Measurements from ENCODE around the gene BCOR. TPM values are rescaled to one million over a fixed set of nuclear protein-coding genes. Genes with fewer than 3 reads are reported as not detected.

The BCOR gene
- total RNA-seq, 1 donor from 2014 or later: 24.3 TPM

DNA sequence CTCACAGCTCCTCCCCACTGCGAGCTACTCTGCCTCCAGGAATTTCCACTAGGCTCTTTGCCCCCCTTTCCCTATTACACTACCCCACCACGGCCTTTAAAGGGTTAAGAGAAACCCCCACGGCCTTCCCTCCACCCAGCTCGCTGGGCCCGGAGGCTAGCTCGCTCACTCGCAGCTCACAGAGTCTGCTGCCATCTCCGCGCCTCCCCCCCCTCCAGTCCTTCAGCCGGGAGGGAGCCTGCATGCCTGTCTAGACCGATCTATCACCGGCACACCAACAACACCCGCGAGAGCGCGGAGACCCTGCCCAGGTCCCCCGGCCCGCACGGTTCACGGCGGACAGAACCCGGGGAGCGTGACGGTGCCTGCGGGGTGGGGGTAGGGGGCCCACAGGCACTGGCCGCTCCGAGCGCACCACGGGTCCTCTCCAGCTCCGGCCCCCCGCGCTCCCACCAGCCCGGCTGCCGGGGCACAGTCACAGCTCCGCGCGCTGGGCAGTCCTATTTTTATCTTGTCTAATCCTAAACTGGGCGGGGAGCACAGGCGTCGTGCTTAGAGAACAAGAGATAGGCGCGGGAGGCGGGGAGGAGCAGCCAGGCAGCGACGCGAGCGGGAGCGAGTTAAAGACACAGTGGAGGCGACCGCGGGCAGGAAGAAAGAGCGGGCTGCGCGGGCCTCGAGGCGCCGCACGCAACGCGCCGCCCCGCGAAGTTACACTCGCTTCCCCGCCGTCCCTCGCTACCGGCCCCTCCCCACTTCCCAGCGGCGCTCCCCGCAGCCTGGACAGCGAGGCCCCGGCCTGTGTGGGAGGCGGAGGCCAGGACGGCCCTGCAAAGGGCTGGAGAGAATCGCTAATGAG lies 3.5 kb downstream of the BCOR start:
- TF ChIP-seq, protein P1, sequence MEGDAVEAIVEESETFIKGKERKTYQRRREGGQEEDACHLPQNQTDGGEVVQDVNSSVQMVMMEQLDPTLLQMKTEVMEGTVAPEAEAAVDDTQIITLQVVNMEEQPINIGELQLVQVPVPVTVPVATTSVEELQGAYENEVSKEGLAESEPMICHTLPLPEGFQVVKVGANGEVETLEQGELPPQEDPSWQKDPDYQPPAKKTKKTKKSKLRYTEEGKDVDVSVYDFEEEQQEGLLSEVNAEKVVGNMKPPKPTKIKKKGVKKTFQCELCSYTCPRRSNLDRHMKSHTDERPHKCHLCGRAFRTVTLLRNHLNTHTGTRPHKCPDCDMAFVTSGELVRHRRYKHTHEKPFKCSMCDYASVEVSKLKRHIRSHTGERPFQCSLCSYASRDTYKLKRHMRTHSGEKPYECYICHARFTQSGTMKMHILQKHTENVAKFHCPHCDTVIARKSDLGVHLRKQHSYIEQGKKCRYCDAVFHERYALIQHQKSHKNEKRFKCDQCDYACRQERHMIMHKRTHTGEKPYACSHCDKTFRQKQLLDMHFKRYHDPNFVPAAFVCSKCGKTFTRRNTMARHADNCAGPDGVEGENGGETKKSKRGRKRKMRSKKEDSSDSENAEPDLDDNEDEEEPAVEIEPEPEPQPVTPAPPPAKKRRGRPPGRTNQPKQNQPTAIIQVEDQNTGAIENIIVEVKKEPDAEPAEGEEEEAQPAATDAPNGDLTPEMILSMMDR (conservative IDR thresholded peaks at IDR 0.05; ENCODE audit: low read depth, low read length): no peak
- no peak for DNase-seq (ENCODE audit: low read depth)
- peak overlapping the region; percentile 62 for H3K4me3 ChIP-seq (ENCODE audit: low read depth, low read length)

DNA sequence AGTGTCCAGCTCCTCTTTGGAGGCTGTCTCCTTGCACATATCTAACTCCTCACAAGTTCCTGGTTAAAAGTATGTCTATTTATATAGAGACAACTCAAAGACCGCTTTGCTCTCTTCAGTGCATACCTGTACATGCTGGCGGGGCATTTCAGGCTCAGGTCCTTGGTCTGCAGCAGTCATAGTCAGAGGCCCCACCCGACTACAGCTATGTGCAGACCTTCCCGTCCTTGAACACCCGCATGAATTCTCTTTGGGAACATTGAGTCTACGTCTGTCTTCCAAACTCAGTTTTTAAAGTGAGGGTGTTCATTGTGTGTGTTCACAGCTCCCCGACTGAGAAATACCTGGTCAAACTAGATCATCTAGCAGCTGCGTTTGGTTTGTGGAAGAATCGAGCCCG lies 4.2 kb downstream of the BCOR start:
- no peak for DNase-seq (ENCODE audit: low read depth)
- TF ChIP-seq, protein P1 (conservative IDR thresholded peaks at IDR 0.05; ENCODE audit: low read depth, low read length): no peak
- H3K4me3 ChIP-seq (ENCODE audit: low read depth, low read length): peak overlapping the region; percentile 62

DNA sequence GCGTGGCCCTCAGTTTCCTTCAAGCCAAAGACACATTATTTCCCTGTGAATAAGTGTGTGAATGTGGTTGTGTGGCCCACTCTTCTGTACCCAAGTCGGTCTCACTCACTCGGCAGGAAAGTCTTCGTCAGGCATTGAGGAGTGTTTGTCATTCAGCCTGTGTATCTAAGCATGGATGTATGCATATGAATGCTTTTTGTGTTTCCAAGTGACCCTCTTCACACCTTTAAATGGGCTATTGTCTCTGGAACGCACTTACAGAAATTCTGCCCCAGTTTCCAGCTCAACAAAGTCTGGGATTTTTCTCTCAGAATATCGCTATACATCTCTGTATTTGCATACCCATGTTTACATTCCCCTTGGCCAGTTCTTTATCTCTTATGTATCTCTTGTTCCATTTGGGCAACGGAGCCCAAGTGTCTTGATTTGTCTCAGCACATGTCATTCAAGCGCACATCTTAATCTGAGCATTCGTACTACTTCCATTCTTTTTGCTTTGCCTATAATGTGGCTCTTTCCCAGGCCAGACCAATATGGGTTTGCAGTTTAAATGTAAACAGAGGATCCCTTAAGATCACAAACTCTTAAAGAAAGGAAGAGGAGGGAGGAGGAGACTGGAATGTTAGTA lies 4.8 kb downstream of the BCOR start:
- TF ChIP-seq, protein P1 (conservative IDR thresholded peaks at IDR 0.05; ENCODE audit: low read depth, low read length): no peak
- DNase-seq (ENCODE audit: low read depth): no peak
- no peak overlapping the region for H3K4me3 ChIP-seq (ENCODE audit: low read depth, low read length)

GRCh38 chrX:40091691-40092421 lies 5.9 kb downstream of the BCOR start:
- H3K4me3 ChIP-seq (ENCODE audit: low read depth, low read length): no peak overlapping the region
- TF ChIP-seq, protein P1 (conservative IDR thresholded peaks at IDR 0.05; ENCODE audit: low read depth, low read length): no peak
- DNase-seq (ENCODE audit: low read depth): no peak

GRCh38 chrX:40090961-40091360 lies 6.8 kb downstream of the BCOR start:
- peak overlapping the region; percentile 42 for H3K4me3 ChIP-seq (ENCODE audit: low read depth, low read length)
- TF ChIP-seq, protein P1 (conservative IDR thresholded peaks at IDR 0.05; ENCODE audit: low read depth, low read length): no peak
- no peak for DNase-seq (ENCODE audit: low read depth)

DNA sequence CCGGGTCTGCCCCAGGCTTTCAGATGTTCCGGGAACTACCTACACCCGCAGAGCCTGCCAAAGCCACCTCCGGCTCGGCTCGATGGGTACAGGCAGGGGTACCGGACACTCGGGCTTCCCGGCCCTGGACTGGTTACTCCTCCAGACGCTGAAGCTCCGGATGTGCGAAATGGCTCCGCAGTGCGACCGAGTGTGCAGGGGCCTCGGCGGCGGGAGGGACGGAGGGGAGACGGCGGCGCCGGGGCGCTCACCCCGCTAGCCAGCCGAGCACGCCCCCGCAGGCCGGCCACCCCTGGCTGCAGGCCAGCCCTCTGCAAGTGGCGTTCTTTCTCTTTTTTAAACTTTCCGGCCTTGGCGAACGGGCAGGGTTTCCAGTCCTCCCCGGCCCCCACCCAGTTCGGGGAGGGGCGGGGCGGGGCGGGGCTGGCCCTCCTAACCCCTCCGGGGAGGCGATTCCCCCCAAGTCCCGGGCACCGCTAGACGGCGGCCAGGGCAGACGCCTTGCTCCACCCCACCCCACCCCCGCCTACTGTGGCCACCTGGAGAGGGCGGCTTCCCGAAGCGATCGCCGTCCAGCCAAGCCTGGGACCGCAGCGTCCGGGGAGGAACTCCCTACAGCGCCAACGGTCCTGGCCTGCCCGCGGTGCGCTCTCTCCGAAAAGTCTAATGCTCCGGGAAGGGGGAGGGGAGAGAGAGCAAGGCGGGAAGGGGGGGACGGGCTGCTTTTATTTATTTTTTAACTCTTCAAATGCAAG lies 7.5 kb downstream of the BCOR start:
- TF ChIP-seq, protein P1 (conservative IDR thresholded peaks at IDR 0.05; ENCODE audit: low read depth, low read length): no peak
- DNase-seq (ENCODE audit: low read depth): no peak
- peak overlapping the region; percentile 42 for H3K4me3 ChIP-seq (ENCODE audit: low read depth, low read length)
